GM18499 (cell line): ENCODE data around the gene SF3B5.
"Not testable (repeated sequence)": the region's sequence is repeated elsewhere in the genome, so short reads cannot be mapped to it uniquely, and the experiment has no call there.

Experiments used
- ATAC-seq: cut with Tn5 transposase; IDR thresholded peaks from one replicate; pipeline ENCODE4 v1.9.1; 2021; ENCODE audit warnings: moderate number of reproducible peaks; ENCODE audit not compliant: insufficient read depth, unreplicated experiment

SF3B5 gene

GRCh38 chr6:144110210-144110609 is 14.8 kb upstream of the SF3B5 start:
- no peak for ATAC-seq

- ATAC-seq, result no peak
Measured at GRCh38 chr6:144106206-144106605, 10.8 kb upstream of the SF3B5 start.

GRCh38 chr6:144104898-144105487 is 9.6 kb upstream of the SF3B5 start:
- peak; percentile 75 for ATAC-seq

- ATAC-seq, result no peak
Measured at GRCh38 chr6:144104488-144104887, 9.1 kb upstream of the SF3B5 start.

GRCh38 chr6:144103026-144103563 is 7.7 kb upstream of the SF3B5 start:
- ATAC-seq, result no peak

GRCh38 chr6:144098993-144099392 is 3.6 kb upstream of the SF3B5 start:
- ATAC-seq, result no peak

- no peak for ATAC-seq
Measured at GRCh38 chr6:144094731-144095133, 641 bp downstream of the SF3B5 start.

- no peak for ATAC-seq
Measured at GRCh38 chr6:144093658-144094057, 1.7 kb downstream of the SF3B5 start.

GRCh38 chr6:144093236-144093635 is 2.1 kb downstream of the SF3B5 start:
- no peak for ATAC-seq

GRCh38 chr6:144090384-144090783 is 5.0 kb downstream of the SF3B5 start:
- no peak for ATAC-seq

- no peak for ATAC-seq
Measured at GRCh38 chr6:144087789-144088426, 7.5 kb downstream of the SF3B5 start.

GRCh38 chr6:144086959-144087358 is 8.4 kb downstream of the SF3B5 start:
- no peak for ATAC-seq

- no peak for ATAC-seq
Measured at GRCh38 chr6:144083172-144083571, 12.2 kb downstream of the SF3B5 start.

- ATAC-seq, result not testable (repeated sequence)
Measured at GRCh38 chr6:144082412-144082811, 13.0 kb downstream of the SF3B5 start.

- ATAC-seq, result no peak
Measured at GRCh38 chr6:144077871-144078270, 17.5 kb downstream of the SF3B5 start.

GRCh38 chr6:144075875-144076274 is 19.5 kb downstream of the SF3B5 start:
- no peak for ATAC-seq

GRCh38 chr6:144075187-144075586 is 20.2 kb downstream of the SF3B5 start:
- no peak for ATAC-seq

- ATAC-seq, result no peak
Measured at GRCh38 chr6:144073024-144073423, 22.3 kb downstream of the SF3B5 start.

- ATAC-seq, result no peak
Measured at GRCh38 chr6:144069506-144069905, 25.9 kb downstream of the SF3B5 start.

GRCh38 chr6:144068794-144069193 is 26.6 kb downstream of the SF3B5 start:
- ATAC-seq, result no peak

- ATAC-seq, result peak; percentile 44
Measured at GRCh38 chr6:144066741-144067484, 28.5 kb downstream of the SF3B5 start.
